Testis (tissue), 2 donors: ENCODE data around the gene TBC1D4.

Experiments used
- POLR2A ChIP-seq: fragments of 450-650 bp; IDR thresholded peaks from one replicate; pipeline ENCODE4 v1.6.1; 2017; ENCODE audit warnings: antibody characterized with exemption, mild to moderate bottlenecking, moderate library complexity
- TF ChIP-seq, protein P1 (sequence below), 3 experiments: fragments of 450-650 bp in 2 of 3; fragments of 200-600 bp in 1 of 3; sonication (generic) in 1 of 3; IDR thresholded peaks; one replicate each; pipeline ENCODE4 v1.5.1; 2016 to 2019; ENCODE audit warnings: antibody characterized with exemption in 3 of 3, mild to moderate bottlenecking in 2 of 3, moderate library complexity in 1 of 3

DNA sequence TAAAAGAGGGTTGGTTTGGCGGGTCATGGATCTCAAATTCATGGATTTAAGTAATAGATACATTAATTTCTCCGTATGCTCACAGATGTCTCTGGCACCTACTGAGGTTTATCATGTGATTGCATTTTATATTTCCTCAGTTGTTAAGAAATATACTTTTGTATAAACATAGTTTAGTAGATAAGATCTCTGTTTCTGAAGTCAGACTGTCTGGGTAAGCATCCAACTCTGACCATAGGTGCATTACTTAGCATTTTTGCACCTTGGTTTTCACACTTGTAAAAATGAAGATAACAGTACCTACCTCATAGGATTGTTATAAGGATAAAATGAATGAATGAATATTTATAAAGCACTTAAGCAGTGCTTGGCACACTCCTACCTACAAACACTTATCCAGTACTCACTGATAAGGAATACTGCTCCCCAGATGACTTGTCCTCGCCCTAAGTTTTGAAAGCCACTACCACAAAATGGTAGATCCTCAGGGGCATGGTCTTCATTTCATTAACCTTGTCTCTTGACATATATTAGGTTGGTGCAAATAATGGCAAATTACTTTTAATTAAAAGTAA lies 29.2 kb upstream of the TBC1D4 start:
- TF ChIP-seq, protein P1, sequence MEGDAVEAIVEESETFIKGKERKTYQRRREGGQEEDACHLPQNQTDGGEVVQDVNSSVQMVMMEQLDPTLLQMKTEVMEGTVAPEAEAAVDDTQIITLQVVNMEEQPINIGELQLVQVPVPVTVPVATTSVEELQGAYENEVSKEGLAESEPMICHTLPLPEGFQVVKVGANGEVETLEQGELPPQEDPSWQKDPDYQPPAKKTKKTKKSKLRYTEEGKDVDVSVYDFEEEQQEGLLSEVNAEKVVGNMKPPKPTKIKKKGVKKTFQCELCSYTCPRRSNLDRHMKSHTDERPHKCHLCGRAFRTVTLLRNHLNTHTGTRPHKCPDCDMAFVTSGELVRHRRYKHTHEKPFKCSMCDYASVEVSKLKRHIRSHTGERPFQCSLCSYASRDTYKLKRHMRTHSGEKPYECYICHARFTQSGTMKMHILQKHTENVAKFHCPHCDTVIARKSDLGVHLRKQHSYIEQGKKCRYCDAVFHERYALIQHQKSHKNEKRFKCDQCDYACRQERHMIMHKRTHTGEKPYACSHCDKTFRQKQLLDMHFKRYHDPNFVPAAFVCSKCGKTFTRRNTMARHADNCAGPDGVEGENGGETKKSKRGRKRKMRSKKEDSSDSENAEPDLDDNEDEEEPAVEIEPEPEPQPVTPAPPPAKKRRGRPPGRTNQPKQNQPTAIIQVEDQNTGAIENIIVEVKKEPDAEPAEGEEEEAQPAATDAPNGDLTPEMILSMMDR (IDR thresholded peaks at IDR 0.05) = no peak
- no peak for TF ChIP-seq POLR2A
